ENCODE results near the gene GET4. TPM values are rescaled to one million over a fixed set of nuclear protein-coding genes. Genes with fewer than 3 reads are reported as not detected.

GET4 gene
- total and polyA plus RNA-seq, 2 donors from 2014 or later: 44.8 to 80.8 TPM

DNA sequence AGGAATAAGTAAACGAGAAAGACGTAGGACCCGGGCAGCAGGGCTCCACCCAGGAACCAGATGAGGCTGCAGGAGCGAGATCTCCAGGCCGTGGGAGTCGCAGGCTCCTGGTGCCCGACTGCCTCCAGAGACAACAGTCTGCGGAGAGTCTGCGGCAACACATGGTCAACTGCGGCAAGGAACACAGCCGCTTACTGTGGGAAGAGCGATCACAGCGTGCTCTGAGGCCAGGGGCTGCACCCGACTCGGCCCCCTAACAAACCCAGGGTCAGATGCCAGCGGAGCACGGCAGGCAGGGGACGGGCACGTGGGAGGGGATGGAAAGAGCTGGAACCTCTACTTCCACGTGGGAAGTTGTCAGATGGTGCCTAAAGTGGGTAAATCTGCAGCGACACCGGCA is 26.6 kb downstream of the GET4 start:
- H3K27me3 ChIP-seq (ENCODE audit: control insufficient read depth, insufficient read depth, low read length): peaks cover 2% of the 10 kb centered on the region
- H3K27ac ChIP-seq (ENCODE audit: low read depth in 2 of 2, low read length in 2 of 2): no peak overlapping the region
- FAIRE-seq: no peak
- H3K36me3 ChIP-seq (ENCODE audit: control insufficient read depth in 2 of 3, insufficient read depth in 3 of 3, low read length in 3 of 3): no peaks in the 10 kb centered on the region
- no peak overlapping the region for H3K9ac ChIP-seq (ENCODE audit: low read length in 3 of 3)
- intact Hi-C loops (cut with DNase I): no loop called here
- no peaks in the 10 kb centered on the region for H3K4me1 ChIP-seq (ENCODE audit: control insufficient read depth in 2 of 3, insufficient read depth in 2 of 3, low read depth in 1 of 3, low read length in 3 of 3)
- no peaks in the 10 kb centered on the region for H3K9me3 ChIP-seq (ENCODE audit: control insufficient read depth in 2 of 3, insufficient read depth in 1 of 3, low read length in 3 of 3)
- TF ChIP-seq, protein P1, sequence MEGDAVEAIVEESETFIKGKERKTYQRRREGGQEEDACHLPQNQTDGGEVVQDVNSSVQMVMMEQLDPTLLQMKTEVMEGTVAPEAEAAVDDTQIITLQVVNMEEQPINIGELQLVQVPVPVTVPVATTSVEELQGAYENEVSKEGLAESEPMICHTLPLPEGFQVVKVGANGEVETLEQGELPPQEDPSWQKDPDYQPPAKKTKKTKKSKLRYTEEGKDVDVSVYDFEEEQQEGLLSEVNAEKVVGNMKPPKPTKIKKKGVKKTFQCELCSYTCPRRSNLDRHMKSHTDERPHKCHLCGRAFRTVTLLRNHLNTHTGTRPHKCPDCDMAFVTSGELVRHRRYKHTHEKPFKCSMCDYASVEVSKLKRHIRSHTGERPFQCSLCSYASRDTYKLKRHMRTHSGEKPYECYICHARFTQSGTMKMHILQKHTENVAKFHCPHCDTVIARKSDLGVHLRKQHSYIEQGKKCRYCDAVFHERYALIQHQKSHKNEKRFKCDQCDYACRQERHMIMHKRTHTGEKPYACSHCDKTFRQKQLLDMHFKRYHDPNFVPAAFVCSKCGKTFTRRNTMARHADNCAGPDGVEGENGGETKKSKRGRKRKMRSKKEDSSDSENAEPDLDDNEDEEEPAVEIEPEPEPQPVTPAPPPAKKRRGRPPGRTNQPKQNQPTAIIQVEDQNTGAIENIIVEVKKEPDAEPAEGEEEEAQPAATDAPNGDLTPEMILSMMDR (IDR thresholded peaks at IDR 0.05; ENCODE audit: borderline replicate concordance, extremely low read depth, insufficient read depth): no peak
- no peak for DNase-seq
- H3K4me3 ChIP-seq (ENCODE audit: low read length in 3 of 3): no peak overlapping the region

DNA sequence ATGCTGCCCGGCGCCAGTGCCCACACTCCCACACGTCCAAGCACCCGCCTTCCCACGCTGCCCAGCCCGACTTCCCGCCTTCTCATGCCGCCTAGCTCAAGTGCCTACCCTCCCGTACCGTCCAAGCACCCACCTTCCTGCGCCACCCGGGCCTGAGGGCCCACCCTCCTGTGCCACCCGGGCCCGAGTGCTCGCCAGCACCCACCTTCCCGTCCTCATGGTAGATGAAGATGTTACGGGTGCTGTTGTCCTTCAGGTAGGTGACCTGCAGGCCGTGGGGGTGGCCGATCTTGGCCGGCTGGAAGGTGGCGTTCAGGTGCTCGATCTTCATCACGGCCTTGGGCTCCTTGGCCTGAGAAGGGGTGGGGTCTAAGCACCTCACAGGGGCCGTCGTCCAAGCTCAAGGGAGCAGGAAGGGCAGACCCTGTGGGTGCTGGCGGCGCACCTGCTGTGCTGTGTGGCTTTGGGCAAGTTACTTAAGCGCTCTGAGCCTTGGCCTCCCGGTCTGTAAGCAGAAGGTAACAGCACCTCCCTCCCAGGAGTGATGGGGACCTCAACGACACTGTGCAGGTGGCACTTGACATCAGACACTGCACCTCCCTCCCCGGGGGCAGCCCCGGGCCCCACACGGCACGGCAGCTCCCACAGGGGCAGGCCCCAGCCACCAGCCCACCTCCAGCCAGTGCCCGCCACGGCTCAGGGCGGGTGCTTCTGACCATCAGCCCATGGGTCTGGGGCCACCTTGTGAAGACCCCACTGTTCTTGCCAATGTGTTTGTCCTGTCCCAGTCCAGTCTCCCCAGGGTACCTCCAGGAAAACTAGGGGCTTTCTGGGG is 27.8 kb downstream of the GET4 start:
- H3K27ac ChIP-seq (ENCODE audit: low read depth in 2 of 2, low read length in 2 of 2): no peak overlapping the region
- TF ChIP-seq, protein P1 (IDR thresholded peaks at IDR 0.05; ENCODE audit: borderline replicate concordance, extremely low read depth, insufficient read depth): no peak
- no peak overlapping the region for H3K4me3 ChIP-seq (ENCODE audit: low read length in 3 of 3)
- intact Hi-C loops (cut with DNase I): no loop called here
- H3K27me3 ChIP-seq (ENCODE audit: control insufficient read depth, insufficient read depth, low read length): peaks cover 2% of the 10 kb centered on the region
- no peak for FAIRE-seq
- H3K36me3 ChIP-seq (ENCODE audit: control insufficient read depth in 2 of 3, insufficient read depth in 3 of 3, low read length in 3 of 3): no peaks in the 10 kb centered on the region
- no peak overlapping the region for H3K9ac ChIP-seq (ENCODE audit: low read length in 3 of 3)
- H3K9me3 ChIP-seq (ENCODE audit: control insufficient read depth in 2 of 3, insufficient read depth in 1 of 3, low read length in 3 of 3): no peaks in the 10 kb centered on the region
- DNase-seq: no peak
- H3K4me1 ChIP-seq (ENCODE audit: control insufficient read depth in 2 of 3, insufficient read depth in 2 of 3, low read depth in 1 of 3, low read length in 3 of 3): no peaks in the 10 kb centered on the region

GRCh38 chr7:904847-905246 is 28.5 kb downstream of the GET4 start:
- H3K27ac ChIP-seq (ENCODE audit: low read depth in 2 of 2, low read length in 2 of 2): no peak overlapping the region
- H3K9ac ChIP-seq (ENCODE audit: low read length in 3 of 3): no peak overlapping the region
- no peak for DNase-seq
- no peaks in the 10 kb centered on the region for H3K9me3 ChIP-seq (ENCODE audit: control insufficient read depth in 2 of 3, insufficient read depth in 1 of 3, low read length in 3 of 3)
- H3K36me3 ChIP-seq (ENCODE audit: control insufficient read depth in 2 of 3, insufficient read depth in 3 of 3, low read length in 3 of 3): no peaks in the 10 kb centered on the region
- intact Hi-C loops (cut with DNase I): no loop called here
- no peak overlapping the region for H3K4me3 ChIP-seq (ENCODE audit: low read length in 3 of 3)
- H3K27me3 ChIP-seq (ENCODE audit: control insufficient read depth, insufficient read depth, low read length): peaks cover 2% of the 10 kb centered on the region
- TF ChIP-seq, protein P1 (IDR thresholded peaks at IDR 0.05; ENCODE audit: borderline replicate concordance, extremely low read depth, insufficient read depth): no peak
- no peak for FAIRE-seq
- H3K4me1 ChIP-seq (ENCODE audit: control insufficient read depth in 2 of 3, insufficient read depth in 2 of 3, low read depth in 1 of 3, low read length in 3 of 3): peaks cover 0 to 2% (median 0%) of the 10 kb centered on the region in 3 donors

Measured in kidney (tissue), 14 donors.